ENCODE data around the gene UTRN.

DNA sequence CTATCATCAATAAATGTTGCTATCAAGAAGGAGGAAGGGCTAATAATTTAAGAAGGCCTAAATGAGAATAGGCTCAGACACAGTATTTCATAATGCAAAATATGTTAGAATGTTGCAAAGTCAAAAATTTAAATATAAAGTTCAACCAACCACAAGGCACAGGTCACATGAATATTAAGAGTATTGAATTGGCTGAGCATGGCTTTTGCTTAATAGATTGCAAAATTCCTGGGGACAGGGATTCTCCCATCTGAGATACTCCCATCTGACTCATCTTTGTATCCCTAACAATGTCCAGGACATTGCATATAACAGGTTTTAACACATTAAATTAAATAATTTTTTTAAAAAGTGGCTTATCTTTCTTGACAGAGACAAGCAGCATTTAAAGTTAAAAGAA, 32.9 kb upstream of the UTRN start:
- TF ChIP-seq, protein P1, sequence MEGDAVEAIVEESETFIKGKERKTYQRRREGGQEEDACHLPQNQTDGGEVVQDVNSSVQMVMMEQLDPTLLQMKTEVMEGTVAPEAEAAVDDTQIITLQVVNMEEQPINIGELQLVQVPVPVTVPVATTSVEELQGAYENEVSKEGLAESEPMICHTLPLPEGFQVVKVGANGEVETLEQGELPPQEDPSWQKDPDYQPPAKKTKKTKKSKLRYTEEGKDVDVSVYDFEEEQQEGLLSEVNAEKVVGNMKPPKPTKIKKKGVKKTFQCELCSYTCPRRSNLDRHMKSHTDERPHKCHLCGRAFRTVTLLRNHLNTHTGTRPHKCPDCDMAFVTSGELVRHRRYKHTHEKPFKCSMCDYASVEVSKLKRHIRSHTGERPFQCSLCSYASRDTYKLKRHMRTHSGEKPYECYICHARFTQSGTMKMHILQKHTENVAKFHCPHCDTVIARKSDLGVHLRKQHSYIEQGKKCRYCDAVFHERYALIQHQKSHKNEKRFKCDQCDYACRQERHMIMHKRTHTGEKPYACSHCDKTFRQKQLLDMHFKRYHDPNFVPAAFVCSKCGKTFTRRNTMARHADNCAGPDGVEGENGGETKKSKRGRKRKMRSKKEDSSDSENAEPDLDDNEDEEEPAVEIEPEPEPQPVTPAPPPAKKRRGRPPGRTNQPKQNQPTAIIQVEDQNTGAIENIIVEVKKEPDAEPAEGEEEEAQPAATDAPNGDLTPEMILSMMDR (conservative IDR thresholded peaks at IDR 0.05 in 1 of 2, IDR thresholded peaks at IDR 0.05 in 1 of 2; ENCODE audit: low read depth in 1 of 2, low read length in 2 of 2), result no peak
- no peak for TF ChIP-seq EZH2 (IDR thresholded peaks at IDR 0.05; ENCODE audit: low read length, missing control alignments)
